ENCODE measurements around the gene PDK4. TPM values are rescaled to one million over a fixed set of nuclear protein-coding genes. Genes with fewer than 3 reads are reported as not detected.
"Not testable (repeated sequence)": the region's sequence is repeated elsewhere in the genome, so short reads cannot be mapped to it uniquely, and the experiment has no call there.

Gene PDK4
- total and polyA plus RNA-seq, 7 donors = 174 to 3,046 (median 2,751) TPM

DNA sequence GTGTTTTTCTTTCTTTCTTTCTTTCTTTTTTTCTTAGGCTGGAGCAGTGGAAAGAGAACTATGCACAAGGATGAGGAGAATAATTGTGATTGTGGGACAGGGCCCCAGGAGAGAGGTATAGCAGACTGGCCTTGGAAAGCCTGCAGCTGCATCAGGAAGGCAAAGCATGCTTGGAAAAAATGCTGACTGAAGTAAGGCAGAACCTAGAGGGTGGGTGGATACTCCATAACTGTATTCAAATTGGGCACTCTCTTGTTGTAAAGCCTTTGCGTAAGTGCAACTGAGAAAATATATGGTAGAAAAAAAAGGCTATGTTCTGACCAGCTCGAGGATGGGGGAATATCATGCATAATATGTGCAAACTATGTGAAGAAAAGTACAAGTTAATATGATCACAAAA is 39.5 kb downstream of the PDK4 start:
- H3K4me3 ChIP-seq = no peak overlapping the region
- DNase-seq (no peak), ATAC-seq (no peak)
- intact Hi-C loops (cut with DNase I) = no loop called here
- 88 to 96% (median 95%) methylated on average over 2 of the region's 2 CpGs for WGBS, 3 donors
- no peaks in the 10 kb centered on the region for H3K9me3 ChIP-seq
- H3K36me3 ChIP-seq (ENCODE audit: insufficient read depth in 1 of 2, low read depth in 1 of 2) = no peaks in the 10 kb centered on the region
- no peaks in the 10 kb centered on the region for H3K4me1 ChIP-seq
- no peak overlapping the region for H3K27ac ChIP-seq
- TF ChIP-seq, protein P1, sequence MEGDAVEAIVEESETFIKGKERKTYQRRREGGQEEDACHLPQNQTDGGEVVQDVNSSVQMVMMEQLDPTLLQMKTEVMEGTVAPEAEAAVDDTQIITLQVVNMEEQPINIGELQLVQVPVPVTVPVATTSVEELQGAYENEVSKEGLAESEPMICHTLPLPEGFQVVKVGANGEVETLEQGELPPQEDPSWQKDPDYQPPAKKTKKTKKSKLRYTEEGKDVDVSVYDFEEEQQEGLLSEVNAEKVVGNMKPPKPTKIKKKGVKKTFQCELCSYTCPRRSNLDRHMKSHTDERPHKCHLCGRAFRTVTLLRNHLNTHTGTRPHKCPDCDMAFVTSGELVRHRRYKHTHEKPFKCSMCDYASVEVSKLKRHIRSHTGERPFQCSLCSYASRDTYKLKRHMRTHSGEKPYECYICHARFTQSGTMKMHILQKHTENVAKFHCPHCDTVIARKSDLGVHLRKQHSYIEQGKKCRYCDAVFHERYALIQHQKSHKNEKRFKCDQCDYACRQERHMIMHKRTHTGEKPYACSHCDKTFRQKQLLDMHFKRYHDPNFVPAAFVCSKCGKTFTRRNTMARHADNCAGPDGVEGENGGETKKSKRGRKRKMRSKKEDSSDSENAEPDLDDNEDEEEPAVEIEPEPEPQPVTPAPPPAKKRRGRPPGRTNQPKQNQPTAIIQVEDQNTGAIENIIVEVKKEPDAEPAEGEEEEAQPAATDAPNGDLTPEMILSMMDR (IDR thresholded peaks at IDR 0.05) = no peak
- H3K27me3 ChIP-seq (ENCODE audit: insufficient read depth in 3 of 3, low read length in 2 of 3) = no peaks in the 10 kb centered on the region

DNA sequence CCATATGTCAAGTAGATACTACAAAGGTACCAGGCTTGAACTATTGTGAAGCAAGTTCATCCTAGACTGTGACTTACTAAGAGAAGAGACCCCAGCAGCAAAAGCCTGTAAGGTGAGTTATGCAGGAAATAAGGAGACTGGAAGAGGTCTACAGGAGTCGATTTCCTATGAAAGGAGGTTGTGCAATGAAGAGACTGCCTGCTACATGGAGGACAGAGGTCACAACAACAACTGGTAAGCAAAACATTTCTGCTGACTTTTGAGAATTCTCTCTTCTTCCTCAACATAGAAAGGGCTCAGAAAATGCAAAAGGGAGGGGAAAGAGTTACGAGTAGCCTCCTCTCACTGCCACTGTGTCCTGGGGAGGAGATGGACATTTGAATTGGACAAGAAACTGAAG is 42.4 kb downstream of the PDK4 start:
- Histone ChIP-seq H3K4me3 (no peak overlapping the region), H3K36me3 (ENCODE audit: insufficient read depth in 1 of 2, low read depth in 1 of 2) (no peaks in the 10 kb centered on the region), H3K27ac (no peak overlapping the region), H3K27me3 (ENCODE audit: insufficient read depth in 3 of 3, low read length in 2 of 3) (no peaks in the 10 kb centered on the region), H3K4me1 (peaks cover 23% of the 10 kb centered on the region), H3K9me3 (no peaks in the 10 kb centered on the region)
- no peak for DNase-seq
- ATAC-seq = no peak
- intact Hi-C loops (cut with DNase I) = no loop called here
- 84 to 85% (median 84%) methylated on average over 2 of the region's 2 CpGs for WGBS, 3 donors
- TF ChIP-seq, protein P1 (IDR thresholded peaks at IDR 0.05) = no peak

DNA sequence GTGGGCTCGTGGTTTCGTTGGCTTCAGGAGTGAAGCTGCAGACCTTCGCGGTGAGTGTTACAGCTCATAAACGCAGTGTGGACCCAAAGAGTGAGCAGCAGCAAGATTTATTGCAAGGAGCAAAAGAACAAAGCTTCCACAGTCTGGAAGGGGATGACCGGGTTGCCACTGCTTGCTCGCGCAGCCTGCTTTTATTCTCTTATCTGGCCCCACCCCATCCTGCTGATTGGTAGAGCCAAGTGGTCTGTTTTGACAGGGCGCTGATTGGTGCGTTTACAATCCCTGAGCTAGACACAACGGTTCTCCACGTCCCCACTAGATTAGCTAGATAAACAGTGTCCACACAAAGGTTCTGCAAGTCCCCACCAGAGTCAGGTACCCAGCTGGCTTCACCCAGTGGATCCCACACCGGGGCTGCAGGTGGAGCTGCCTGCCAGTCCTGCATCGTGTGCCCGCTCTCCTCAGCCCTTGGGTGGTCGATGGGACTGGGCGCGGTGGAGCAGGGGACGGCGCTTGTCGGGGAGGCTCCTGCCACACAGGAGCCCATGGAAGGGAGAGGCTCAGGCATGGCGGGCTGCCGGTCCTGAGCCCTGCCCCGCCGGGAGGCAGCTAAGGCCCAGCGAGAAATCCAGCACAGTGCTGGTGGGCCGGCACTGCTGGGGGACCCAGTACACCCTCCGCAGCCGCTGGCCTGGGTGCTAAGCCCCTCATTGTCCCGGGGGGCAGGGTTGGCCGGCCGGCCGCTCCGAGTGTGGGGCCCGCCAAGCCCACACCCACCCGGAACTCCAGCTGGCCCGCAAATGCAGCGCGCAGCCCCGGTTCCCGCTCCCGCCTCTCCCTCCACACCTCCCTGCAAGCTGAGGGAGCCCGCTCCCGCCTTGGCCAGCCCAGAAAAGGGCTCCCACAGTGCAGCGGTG is 44.0 kb downstream of the PDK4 start:
- H3K27ac ChIP-seq; H3K9me3 ChIP-seq; H3K27me3 ChIP-seq (ENCODE audit: insufficient read depth in 3 of 3, low read length in 2 of 3); H3K4me3 ChIP-seq; ATAC-seq; DNase-seq; intact Hi-C loops (cut with DNase I); H3K36me3 ChIP-seq (ENCODE audit: insufficient read depth in 1 of 2, low read depth in 1 of 2): not testable (repeated sequence)
- H3K4me1 ChIP-seq = peaks cover 39% of the 10 kb centered on the region
- 77 to 93% (median 87%) methylated on average over 31 to 41 of the region's 45 CpGs for WGBS, 3 donors

DNA sequence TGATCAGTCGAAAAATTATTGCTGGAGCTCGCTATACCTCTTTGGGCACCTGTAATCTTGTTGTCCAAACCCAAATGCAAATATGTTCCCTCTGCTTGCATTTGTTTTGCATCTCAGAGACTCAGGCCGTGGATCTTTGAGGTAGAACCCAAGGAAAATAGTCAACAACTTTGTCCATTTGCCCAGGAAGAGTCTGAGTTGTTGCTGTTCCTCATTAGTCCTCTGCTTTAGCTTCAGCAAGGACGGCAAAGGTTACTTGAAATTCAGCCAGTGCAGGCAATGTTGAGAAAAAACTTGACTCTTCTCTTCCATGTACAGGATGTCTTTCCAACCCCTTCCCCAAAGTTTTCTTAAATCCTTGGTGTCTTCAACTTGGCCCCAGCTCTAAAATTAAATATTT is 45.8 kb downstream of the PDK4 start:
- H3K4me3 ChIP-seq = peak overlapping the region; percentile 49

More for the DNA sequence above, 45.8 kb downstream of the PDK4 start:
- DNase-seq (no peak), ATAC-seq (no peak)
- WGBS, 3 donors = 15 to 35% (median 24%) methylated on average over 4 of the region's 4 CpGs
- peaks cover 57% of the 10 kb centered on the region for H3K4me1 ChIP-seq
- TF ChIP-seq, protein P1 (IDR thresholded peaks at IDR 0.05) = no peak
- no peaks in the 10 kb centered on the region for H3K36me3 ChIP-seq (ENCODE audit: insufficient read depth in 1 of 2, low read depth in 1 of 2)
- H3K27ac ChIP-seq = peak overlapping the region; percentile 97
- intact Hi-C loops (cut with DNase I) = loop anchor here in 1 of 2 donors (1.0 kb wide), 1 partner anchor 46 kb away; the partner anchor contains the start of gene PDK4
- no peaks in the 10 kb centered on the region for H3K9me3 ChIP-seq
- no peaks in the 10 kb centered on the region for H3K27me3 ChIP-seq (ENCODE audit: insufficient read depth in 3 of 3, low read length in 2 of 3)

All from psoas muscle (tissue), 8 donors.